Smooth muscle cell (in vitro differentiated cells): ENCODE data around the gene CCK. TPM values are rescaled to one million over a fixed set of nuclear protein-coding genes. Genes with fewer than 3 reads are reported as not detected.

Source experiments
- DNase-seq: peaks from one replicate; lab custom pipeline; 2025; ENCODE audit not compliant: unreplicated experiment; lab: John Stamatoyannopoulos, UW
- H2AFZ ChIP-seq: fragments of 200-600 bp; sonication (generic); 2 replicates; pipeline ENCODE4 v1.6.0; 2016; ENCODE audit warnings: antibody characterized with exemption, low read depth, mild to moderate bottlenecking
- H3F3A ChIP-seq: fragments of 200-600 bp; sonication (generic); 2 replicates; pipeline ENCODE4 v1.6.0; 2017; ENCODE audit warnings: antibody characterized with exemption, low read depth
- H3K27ac ChIP-seq: fragments of 200-600 bp; sonication (generic); 2 replicates; pipeline ENCODE4 v1.5.1; 2016; ENCODE audit warnings: low read depth, mild to moderate bottlenecking
- H3K27me3 ChIP-seq: fragments of 200-600 bp; sonication (generic); 2 replicates; pipeline ENCODE4 v1.6.1; 2016; ENCODE audit warnings: low read depth, mild to moderate bottlenecking
- H3K36me3 ChIP-seq: fragments of 200-600 bp; sonication (generic); 2 replicates; pipeline ENCODE4 v1.5.1; 2016; ENCODE audit warnings: low read depth
- H3K4me1 ChIP-seq: fragments of 200-600 bp; sonication (generic); 2 replicates; pipeline ENCODE4 v1.5.1; 2016; ENCODE audit warnings: low read depth
- H3K4me2 ChIP-seq: fragments of 200-600 bp; sonication (generic); 2 replicates; pipeline ENCODE4 v1.6.0; 2016; ENCODE audit warnings: mild to moderate bottlenecking
- H3K4me3 ChIP-seq: fragments of 200-600 bp; sonication (generic); 2 replicates; pipeline ENCODE4 v1.5.1; 2016; ENCODE audit warnings: mild to moderate bottlenecking
- H3K79me2 ChIP-seq: fragments of 200-600 bp; sonication (generic); 2 replicates; pipeline ENCODE4 v1.6.0; 2016; ENCODE audit warnings: low read depth, mild to moderate bottlenecking
- H3K9ac ChIP-seq: fragments of 200-600 bp; sonication (generic); 2 replicates; pipeline ENCODE4 v1.6.0; 2016; ENCODE audit warnings: low read depth
- H3K9me3 ChIP-seq: fragments of 200-600 bp; sonication (generic); replicated peaks from 2 replicates; pipeline ENCODE4 v1.5.1; 2016; ENCODE audit warnings: low read depth
- H4K20me1 ChIP-seq: fragments of 200-600 bp; sonication (generic); 2 replicates; pipeline ENCODE4 v1.6.0; 2016; ENCODE audit warnings: low read depth
- whole genome bisulfite sequencing: methylation state at CpG from one replicate; pipeline ENCODE4 v1.1.7; 2016; ENCODE audit warnings: low lambda C conversion rate; 5-methylcytosine and 5-hydroxymethylcytosine counted together
- polyA plus RNA-seq: library from polyadenylated mRNA; unstranded; fragments of >200 nt; fragmentation: Nextera tagmentation; extraction: Ambion mirVana; gene quantifications from 2 replicates; pipeline ENCODE4 v1.2.1, GENCODE V29; 2016
- total RNA-seq: library from RNA; depleted of rRNA; stranded (reverse); fragments of >200 nt; gene quantifications from 2 replicates; pipeline ENCODE4 v1.2.3, GENCODE V29; 2014
- TF ChIP-seq, protein P1 (sequence below): fragments of 200-600 bp; sonication (generic); IDR thresholded peaks from 2 replicates; pipeline ENCODE4 v1.5.1; 2017; ENCODE audit warnings: borderline replicate concordance, mild to moderate bottlenecking, antibody characterized with exemption; ENCODE audit not compliant: insufficient read depth, poor library complexity, severe bottlenecking

Gene CCK
- total and polyA plus RNA-seq, 2 experiments from 2014 or later = not detected

DNA sequence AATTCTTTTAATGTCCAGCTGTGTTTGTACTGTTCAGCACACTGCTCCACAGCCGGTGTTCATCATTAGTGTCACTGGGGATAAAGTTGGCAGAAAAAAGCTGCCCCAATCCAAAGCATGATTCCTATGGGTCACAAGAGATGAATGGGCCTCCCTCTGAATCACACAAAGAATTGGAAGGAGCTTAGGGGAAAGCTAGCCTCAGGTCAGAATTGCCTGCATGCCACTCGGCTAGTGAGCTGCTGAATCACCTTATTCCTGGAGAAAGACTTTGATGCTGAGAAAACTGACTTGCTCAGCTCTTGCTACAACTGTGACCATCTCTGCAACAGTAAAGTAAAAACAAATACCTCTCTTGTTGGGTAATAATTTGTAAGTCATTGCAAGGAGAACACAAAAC lies 3.5 kb downstream of the CCK start:
- 49% methylated on average over 2 of the region's 2 CpGs for WGBS
- Histone ChIP-seq H3K9ac (no peak overlapping the region), H3K36me3 (no peaks in the 10 kb centered on the region), H3K4me1 (peaks cover 8% of the 10 kb centered on the region), H4K20me1 (no peaks in the 10 kb centered on the region), H3K79me2 (no peaks in the 10 kb centered on the region), H3F3A (no peaks in the 10 kb centered on the region), H3K9me3 (no peaks in the 10 kb centered on the region), H2AFZ (no peak overlapping the region), H3K4me3 (no peak overlapping the region), H3K27ac (no peak overlapping the region), H3K27me3 (peaks cover 48% of the 10 kb centered on the region), H3K4me2 (no peak overlapping the region)
- DNase-seq = no peak
- TF ChIP-seq, protein P1, sequence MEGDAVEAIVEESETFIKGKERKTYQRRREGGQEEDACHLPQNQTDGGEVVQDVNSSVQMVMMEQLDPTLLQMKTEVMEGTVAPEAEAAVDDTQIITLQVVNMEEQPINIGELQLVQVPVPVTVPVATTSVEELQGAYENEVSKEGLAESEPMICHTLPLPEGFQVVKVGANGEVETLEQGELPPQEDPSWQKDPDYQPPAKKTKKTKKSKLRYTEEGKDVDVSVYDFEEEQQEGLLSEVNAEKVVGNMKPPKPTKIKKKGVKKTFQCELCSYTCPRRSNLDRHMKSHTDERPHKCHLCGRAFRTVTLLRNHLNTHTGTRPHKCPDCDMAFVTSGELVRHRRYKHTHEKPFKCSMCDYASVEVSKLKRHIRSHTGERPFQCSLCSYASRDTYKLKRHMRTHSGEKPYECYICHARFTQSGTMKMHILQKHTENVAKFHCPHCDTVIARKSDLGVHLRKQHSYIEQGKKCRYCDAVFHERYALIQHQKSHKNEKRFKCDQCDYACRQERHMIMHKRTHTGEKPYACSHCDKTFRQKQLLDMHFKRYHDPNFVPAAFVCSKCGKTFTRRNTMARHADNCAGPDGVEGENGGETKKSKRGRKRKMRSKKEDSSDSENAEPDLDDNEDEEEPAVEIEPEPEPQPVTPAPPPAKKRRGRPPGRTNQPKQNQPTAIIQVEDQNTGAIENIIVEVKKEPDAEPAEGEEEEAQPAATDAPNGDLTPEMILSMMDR = no peak

- H3K4me2 ChIP-seq = no peak overlapping the region
- H3K27ac ChIP-seq = peak overlapping the region; percentile 59
- H3K27me3 ChIP-seq = peaks cover 13% of the 10 kb centered on the region
- peaks cover 2% of the 10 kb centered on the region for H3K4me1 ChIP-seq
- H3K9me3 ChIP-seq = no peaks in the 10 kb centered on the region
- H3F3A ChIP-seq = no peaks in the 10 kb centered on the region
- H3K9ac ChIP-seq = no peak overlapping the region
- TF ChIP-seq, protein P1 = no peak
- WGBS = 78% methylated on average over 7 of the region's 7 CpGs
- DNase-seq = no peak
- H4K20me1 ChIP-seq = no peaks in the 10 kb centered on the region
- no peak overlapping the region for H2AFZ ChIP-seq
- no peaks in the 10 kb centered on the region for H3K36me3 ChIP-seq
- no peaks in the 10 kb centered on the region for H3K79me2 ChIP-seq
- no peak overlapping the region for H3K4me3 ChIP-seq
Observed at GRCh38 chr3:42257007-42257406, 9.0 kb downstream of the CCK start.

- peaks cover 6% of the 10 kb centered on the region for H3K27me3 ChIP-seq
- H3F3A ChIP-seq = no peaks in the 10 kb centered on the region
- no peaks in the 10 kb centered on the region for H3K4me1 ChIP-seq
- no peak overlapping the region for H2AFZ ChIP-seq
- peak overlapping the region; percentile 59 for H3K27ac ChIP-seq
- H3K4me2 ChIP-seq = peak overlapping the region; percentile 13
- 93% methylated on average over 1 of the region's 1 CpG for WGBS
- no peaks in the 10 kb centered on the region for H3K36me3 ChIP-seq
- no peak for DNase-seq
- H3K79me2 ChIP-seq = no peaks in the 10 kb centered on the region
- H3K4me3 ChIP-seq = no peak overlapping the region
- no peaks in the 10 kb centered on the region for H3K9me3 ChIP-seq
- H3K9ac ChIP-seq = no peak overlapping the region
- TF ChIP-seq, protein P1 = no peak
- no peaks in the 10 kb centered on the region for H4K20me1 ChIP-seq
Observed at GRCh38 chr3:42256135-42256819, 9.7 kb downstream of the CCK start.

DNA sequence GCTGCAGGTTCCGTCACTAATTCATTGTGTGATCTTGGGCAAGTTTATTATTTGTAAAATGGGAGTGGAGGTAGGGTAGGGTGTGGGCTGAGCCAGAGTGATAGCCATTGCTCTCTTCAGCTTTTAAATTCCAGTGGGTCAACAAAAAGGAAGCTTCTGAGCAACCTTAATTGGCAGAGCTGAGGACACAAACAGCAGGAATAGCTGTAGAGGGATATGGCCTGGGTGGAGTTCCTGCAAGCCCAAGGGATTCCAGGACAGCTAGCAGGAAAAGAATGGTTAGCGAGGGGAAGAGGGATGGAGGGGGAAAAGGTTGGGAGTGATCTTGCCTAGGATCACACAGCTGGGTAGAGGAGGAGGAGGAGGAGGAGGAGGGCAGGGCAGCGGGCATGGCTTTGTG lies 11.4 kb downstream of the CCK start:
- 63% methylated on average over 3 of the region's 3 CpGs for WGBS
- no peaks in the 10 kb centered on the region for H3K4me1 ChIP-seq

More for the DNA sequence above, 11.4 kb downstream of the CCK start:
- Histone ChIP-seq H3K4me3 (no peak overlapping the region), H3K36me3 (no peaks in the 10 kb centered on the region), H3K9me3 (no peaks in the 10 kb centered on the region), H3K9ac (no peak overlapping the region), H3K27ac (no peak overlapping the region), H2AFZ (no peak overlapping the region), H3K27me3 (peaks cover 3% of the 10 kb centered on the region), H3K79me2 (no peaks in the 10 kb centered on the region), H4K20me1 (no peaks in the 10 kb centered on the region), H3F3A (no peaks in the 10 kb centered on the region), H3K4me2 (no peak overlapping the region)
- DNase-seq = no peak
- TF ChIP-seq, protein P1 = no peak
